HG03558 (cell line): ENCODE results near the gene PIK3IP1.

Experiments used
- ATAC-seq: cut with Tn5 transposase; IDR thresholded peaks from one replicate; pipeline ENCODE4 v1.9.1; 2021; ENCODE audit warnings: moderate number of reproducible peaks; ENCODE audit not compliant: unreplicated experiment; ENCODE audit errors: extremely low read depth

The PIK3IP1 gene

DNA sequence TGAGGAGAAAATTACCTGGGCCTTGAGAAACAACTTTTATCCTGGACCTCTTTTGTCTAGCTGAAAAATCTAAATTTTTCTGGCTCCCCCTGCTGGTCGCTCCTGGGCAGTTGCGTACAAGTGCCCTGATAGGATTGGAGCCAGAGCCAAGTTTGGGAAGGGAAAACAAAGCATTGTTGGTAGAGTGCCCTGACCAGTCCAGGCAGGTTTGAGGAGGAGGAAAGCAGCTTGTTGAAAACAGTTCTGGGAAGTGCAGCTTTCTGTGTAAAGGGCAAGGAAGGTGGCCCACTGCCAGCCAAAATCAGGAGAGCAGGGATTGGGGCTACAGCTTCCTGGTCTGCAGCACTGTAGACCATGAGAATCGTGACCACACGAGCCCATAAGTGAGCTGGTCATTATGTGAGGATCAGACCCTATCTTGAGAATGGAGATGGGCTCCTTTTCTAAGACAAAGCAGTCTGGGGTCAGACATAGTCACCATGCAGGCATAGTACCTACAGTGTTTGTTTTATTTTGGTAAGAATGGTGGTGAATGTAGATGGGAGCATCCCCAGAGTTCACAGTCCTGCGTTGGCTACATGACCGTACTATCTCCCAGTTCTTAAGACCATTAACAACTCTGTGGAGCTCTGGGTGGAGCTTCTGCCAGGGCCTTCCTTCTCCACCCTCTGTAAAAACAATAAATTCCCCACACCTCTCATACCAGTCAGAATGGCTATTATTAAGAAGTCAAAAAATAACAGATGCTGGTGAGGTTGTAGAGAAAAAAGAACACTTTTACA is 21.3 kb upstream of the PIK3IP1 start:
- no peak for ATAC-seq

DNA sequence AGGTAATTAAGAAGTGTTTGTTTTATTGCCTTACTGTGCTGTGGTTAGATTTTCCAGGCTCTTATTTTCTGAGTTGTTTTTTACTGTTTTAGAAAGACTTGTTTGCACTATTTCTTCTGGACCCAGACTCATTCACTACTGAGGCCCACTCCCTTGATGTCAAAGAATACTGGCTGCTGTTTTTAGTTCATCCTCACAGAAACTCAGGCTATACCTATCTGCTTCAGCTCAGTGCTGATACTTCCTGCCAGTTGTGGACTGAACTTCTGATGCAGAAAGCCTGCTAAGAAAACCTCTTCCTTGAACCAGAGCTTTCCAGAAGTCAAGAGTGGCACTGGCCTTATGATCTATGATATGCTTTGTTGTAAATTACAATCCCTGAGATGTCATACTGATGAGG is 15.9 kb upstream of the PIK3IP1 start:
- ATAC-seq = no peak

DNA sequence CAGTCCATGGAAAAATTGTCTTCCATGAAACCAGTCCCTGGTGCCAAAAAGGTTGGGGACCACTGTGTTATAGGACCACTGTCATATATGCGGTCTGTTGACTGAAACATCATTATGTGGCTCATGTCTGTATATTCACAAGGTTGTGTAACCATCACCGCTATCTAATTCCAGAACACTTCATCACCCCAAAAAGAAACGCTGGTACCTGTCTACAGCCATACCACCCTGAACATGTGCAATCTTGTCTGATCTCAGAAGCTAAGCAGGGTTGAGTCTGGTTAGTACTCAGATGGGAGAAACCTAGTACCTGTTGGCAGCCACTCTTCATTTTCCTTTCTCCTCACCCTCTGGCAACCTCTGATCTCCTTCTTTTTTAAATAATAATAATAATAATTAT is 12.9 kb upstream of the PIK3IP1 start:
- no peak for ATAC-seq

DNA sequence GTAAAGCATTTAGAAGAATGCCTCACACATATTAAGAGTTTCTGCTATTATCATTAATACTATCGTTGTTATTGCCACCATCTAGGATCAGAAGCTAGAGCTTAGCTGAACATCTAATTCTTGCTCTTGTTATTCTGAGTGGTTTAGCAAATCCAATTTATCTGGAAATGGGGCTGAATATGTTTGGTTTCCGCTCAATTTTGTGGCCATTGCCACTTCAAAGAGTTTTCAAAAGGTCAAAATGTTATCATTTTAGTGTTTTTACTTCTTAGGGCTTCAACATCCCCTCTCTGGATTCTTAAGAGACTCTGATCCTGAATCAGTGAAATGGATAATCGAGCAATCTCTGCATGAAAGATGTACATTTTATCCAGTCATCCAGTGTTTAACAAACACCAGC is 10.2 kb upstream of the PIK3IP1 start:
- no peak for ATAC-seq

DNA sequence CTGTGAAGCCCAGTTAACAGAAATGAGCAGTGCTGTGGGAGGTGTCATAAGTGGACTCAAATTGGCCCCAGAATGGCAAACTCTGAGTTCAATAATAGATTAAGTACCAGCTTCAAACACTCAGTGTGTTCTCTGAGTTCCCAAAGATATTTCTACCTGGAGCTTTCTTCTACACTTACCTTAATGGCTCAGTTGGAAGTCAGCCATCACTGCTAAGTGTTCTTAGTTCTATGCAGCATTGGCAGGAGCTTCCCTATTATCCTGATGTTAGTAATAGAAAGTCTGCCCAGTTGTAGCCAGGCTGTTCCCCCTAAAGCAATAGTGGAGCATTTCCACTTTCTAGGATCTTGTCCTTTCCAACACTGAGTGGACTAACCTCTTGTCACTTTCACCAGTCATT is 9.7 kb upstream of the PIK3IP1 start:
- no peak for ATAC-seq

DNA sequence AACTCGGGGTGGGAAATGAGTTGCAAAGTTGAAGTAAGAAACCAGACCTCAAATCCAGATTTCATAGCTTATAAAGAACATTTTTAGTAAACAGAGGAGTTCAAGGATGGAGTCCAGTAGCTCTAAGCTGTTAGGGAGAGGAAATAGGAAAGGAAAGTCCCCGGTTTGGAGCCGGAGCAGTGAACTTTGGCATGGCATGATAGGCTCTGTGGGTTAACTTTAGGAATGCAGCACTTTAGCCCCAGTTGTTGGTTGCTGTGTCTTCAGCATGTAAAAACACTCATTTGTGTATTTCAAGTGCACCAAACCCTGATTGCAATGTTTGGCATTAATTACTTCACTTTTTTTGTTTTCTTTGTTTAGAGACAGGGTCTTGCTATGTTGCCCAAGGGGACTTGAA is 8.6 kb upstream of the PIK3IP1 start:
- ATAC-seq = no peak

DNA sequence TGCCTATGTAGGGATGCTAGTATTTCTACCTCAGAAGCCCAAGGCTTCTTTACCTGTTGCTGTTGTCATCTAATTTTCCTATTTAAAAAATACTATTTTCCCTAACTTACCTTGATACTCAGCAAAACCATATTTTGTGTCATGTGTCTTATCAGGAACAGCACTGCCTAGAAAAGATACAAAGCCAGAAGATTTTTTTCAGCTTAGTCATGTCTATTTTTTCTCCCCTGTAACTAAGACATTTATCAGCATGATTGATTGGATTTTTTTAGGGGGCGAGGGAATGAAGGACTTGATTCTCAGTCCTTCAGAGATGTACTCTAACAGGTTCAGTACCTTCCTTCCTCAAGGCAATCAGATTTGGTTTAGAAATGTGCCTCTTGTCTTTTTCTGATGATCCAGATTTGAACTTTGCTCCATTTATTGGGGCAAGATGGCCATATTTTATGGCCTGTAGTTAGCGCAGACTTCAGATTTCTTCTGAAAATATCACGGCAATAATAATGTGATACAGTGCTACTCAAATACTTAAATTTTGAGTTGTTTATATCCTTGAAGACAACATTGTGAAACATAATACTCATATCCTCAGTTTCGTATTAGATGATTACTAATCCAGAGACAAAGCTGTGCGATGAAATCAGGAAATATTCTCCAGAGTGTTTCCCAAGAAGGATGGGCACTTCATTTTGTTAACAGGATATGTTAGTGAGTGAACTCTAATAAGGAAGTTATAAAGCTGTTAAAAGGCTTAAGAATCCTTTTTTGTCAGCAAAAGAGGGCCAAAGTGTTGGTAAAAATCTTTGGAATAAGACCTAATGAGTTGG is 3.8 kb upstream of the PIK3IP1 start:
- ATAC-seq = no peak

DNA sequence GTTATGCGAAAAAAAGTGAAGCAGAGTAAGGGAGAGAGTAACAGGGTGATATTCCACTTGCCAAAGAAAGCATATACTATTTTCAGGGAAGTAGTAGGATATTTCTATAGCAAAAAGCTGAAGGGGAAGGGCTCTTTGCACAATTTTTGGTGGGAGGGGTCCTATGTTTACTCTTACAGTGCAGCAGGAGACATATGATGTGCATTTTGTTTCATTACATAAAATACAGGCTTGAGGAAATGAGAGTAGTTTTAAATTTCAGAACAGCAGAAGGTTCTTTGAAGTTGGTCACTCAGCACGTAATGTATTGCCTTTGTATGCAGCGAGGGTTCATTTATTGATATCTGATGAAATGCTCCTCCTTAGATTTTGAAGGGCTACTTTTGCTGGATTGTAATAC is 3.1 kb upstream of the PIK3IP1 start:
- no peak for ATAC-seq

DNA sequence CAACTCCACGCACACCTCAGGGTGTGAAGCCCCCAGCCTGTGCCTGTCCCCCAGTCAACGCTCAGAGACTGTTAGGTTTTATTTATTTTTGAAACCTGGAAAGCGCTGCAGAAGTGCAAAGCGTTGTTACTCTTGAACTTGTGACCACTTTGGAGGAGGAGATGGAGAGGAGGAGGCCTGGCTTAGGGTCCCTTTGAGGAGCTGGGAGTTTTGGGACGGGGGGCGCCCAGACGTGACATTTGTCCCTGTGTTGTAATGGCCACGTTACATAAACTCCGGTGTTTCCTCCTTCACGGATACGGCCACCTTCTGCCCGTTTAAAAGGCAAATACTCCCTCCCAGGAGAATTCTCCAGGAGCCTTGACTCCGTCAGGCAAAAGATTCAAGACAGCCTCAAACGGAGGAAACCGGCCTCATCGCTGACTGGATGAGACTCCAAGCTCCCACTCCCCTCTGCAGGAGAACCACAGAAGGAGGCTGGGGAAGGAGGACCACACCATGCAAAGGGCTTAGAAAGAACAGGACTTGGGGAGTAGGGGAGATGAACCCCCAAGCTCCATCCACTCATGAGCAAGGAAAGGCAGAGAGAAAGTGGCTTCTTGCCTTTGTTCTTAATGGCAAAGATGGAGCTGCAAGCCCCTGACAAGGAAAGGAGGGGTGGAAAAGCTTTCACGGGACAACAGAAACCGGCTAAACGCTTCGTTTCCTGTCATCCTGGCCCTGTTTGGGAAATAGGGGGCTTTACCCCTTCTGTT is 630 bp downstream of the PIK3IP1 start:
- no peak for ATAC-seq

DNA sequence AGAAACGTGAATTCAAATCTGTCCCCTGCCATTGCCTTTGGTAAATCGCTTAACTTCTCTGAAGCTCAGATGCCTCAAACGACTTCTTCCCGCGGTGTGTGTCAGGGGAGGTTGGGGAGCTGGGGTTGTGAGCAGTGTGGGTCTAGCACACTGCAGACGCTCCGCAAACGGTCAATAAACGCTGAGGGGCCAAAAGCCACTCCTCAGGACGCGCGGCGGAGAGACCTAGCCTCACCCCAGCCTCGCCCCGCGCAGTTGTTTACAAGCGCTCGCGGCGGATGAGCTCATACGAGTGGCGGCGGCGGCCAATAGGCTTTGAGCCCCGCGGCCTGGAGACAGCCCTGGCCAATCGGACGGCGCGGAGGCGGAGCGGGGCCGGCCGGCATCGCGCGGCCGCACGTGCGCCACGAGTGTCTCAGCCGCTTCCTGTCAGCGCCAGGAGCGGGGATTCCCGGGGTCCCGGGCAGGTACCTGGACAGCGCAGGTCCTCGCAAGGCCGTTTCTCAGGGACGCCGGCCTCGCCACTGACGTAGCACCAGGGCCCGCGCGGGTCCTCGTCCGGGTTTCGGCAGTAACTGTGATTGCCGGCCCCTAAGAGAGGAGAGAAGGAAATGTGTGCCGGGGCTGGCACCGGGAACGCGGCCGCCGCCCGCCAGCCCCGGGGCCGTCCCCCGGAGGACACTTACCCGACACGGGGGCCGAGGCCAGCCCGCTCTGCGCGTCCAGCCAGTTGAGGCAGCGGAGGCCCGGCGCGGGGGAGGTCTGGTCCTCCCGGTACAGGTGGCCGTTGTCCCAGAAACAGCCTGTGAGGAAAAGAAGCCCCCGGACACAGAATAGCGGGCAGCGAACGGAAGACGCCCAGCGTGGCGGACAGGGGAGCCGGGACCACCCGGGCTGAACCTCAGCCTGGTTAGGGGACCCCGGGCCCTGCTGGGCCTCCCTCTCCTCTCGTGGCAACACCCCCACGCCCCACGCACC is 1.5 kb downstream of the PIK3IP1 start:
- ATAC-seq = no peak

DNA sequence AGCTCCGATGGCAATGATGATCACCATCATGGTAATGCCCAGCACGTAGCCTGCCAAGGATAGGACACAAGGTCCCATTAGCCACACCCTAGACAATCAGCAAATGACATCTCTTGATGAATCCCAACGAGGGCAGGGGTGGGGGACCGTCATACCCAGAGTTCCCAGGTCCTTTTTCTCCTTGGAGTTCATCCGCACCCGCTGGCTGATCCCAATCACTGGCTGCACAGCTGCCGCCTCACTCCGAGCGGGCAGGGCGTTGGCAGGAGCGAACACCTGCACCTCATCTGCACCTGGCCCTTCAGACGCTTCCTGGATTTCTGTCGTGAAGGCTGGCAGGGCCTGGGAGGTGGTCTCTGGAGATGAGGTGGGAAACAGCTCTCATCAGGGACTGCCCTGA is 2.9 kb downstream of the PIK3IP1 start:
- no peak for ATAC-seq

DNA sequence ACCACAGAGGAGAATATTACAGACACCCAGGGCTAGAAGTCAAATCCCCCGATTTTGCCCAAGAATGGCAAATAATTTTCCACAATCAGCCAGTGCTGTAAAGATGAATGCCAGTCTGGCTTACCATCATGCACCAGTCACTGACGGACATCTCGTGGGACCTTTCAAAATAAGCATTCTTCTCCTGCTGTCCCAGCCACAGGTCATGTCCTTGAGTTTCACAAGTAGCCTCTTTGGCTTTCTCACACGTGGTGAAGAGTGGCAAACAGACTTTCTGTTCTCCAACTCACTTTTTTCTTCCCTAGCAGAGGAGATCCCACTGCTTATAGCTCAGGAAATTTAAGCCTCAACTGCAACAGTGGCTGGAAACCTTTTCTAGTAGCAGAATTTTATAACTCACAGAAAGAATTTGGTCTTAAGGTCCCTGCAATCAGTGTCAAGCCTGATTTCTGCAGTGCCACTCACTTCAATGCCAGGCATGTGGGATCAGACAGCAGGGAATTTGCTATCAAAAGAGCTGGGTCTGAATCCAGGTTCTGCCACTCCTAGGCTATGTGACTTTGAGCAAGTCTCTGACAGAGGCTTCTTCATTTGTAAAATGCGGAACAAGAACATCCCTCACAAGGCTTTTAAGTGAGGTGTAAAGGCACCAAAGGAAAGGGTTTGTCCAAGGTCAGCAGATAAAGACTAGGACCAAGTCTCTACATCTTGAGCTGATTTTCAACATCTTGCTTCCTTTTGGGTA is 3.6 kb downstream of the PIK3IP1 start:
- no peak for ATAC-seq

DNA sequence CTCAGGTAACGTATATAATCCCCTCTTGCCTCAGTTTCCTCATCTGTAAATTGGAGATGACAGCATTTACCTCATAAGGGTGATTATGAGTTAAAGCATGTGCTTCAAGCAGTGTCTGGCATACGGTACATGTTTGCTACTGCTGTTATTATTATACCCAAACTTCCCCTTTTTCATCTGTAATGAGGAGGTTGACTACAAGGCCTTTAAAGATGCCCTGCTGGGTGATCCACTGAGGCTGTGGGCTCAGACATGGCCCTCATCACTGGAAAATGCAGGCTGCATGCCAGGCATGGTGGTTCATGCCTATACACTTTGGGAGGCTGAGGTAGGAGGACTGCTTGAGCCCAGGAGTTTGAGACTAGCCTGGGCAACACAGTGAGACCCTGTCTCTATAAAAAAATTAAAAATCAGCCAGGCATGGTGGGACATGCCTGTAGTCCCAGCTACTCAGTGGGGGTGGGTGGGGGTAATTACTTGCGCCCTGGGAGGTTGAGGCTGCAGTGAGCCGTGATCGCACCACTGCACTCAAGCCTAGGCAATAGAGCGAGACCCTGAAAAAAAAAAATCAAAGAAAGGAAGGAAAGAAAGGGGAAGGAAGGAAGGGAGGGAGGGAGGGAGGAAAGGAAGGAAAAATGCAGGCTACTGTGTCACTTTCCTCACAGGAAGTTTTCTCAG is 4.3 kb downstream of the PIK3IP1 start:
- ATAC-seq = no peak

DNA sequence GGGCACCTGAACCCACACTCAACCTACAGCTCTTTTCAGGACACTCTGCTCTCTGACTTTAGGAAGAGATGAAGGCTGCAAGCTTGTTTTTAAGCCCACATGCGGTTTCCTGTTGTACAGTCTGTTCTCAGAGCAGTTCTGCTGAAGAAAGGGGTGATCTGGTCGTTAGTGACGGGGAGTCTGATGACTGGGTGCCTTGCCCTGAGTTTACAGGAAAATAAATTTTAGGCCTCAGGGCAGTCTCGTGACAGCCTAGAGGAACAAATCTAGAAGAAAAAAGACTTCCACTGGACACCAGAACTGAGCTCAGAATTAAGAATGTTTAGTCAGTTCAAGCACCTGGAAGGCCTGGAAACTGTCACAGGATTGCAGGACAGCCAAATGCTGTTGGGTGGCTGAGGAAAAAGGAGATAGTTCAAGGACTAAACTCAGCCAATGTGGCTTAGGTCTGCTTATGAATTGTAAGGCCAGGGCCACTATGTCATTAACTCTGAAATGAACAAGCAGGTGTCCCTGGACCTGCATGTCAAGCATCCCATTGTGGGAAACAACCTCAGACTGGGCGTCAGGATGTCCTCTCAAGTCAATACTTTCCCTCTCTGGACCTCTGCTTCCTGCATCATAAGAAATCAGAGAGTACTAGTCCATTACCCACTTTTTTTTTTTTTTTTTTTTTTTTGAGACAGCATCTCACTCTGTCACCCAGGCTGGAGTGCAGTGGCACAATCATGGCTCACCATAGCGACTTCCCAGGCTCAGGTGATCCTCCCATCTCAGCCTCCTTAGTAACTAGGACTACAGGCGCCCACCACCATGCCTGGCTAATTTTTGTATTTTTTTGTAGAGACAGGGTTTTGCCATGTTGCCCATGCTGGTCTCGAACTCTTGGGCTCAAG is 5.7 kb downstream of the PIK3IP1 start:
- ATAC-seq = no peak

DNA sequence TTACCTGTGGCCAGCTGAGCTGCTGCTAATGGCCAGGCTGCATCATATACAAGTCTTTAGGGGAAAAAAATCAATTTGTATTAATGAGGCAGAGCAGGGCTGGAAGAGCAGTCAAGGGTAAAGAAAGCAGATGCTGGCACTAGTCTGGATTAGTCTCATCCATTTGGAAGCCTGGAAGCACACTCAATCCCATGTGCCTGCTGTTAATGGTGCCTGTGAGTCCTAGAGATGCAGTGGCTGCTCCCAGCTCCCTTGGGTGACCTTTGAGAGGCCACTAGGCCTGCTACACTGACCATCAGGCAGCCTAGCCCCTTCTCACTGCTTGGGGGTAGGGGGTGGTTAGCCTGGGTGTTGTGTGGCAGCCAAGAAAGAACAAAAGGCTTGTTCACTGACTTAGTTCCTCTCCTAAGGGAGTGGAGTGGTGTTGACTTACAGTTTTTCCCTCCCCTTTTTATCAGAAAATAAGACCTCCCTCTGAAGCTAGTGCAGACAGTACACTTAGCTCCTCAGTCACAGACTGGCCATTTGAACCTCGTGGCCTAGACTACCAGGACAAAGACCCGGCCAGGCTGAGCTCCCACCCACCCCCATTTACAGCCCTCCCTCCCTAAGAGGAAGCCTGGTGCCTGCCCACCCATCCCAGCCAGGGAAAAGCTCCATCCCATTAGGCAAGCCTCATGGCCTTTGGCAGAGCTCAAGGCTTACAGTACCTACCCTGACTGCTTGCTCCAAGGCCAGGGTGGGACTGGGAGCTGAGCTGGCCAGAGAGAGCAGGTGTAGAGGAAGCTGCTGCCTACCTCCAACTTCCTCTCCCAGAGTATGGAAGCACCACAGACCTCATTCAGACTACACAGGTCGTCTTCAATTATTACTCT is 7.8 kb downstream of the PIK3IP1 start:
- ATAC-seq = no peak

DNA sequence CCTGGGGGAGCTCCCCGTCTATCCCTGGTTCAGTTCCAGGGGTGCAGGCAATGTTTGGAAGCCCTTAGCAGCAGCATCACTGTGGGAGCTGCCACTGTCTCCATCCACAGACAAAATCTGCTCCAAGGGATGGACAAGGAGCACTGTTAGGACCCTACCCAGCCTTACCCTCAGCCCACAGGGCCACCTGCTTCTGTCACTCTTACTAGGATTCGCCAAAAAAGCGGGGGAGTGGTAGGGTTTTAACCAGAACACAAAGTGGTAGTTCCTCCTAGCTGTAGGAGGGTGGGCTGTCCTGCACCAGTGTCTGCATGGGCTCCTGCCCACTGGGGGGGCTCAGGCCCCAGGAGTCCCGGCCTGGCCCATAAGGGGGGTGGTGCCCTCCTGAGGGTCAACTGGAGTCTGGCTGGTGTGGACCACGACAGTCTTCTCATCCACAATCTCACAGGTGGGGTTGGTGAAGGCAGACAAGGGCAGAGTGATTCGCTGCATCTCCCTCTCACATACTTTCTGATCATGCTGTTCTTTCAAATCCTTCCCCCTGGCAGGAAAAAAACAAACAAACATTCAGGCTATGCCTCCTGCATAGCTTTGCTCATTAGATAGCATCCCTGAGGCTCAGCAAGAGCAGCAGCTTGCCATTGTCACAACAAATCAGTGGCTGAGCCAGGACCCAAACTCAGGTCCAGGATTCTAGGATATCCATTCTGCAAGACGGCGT is 9.4 kb downstream of the PIK3IP1 start:
- ATAC-seq = no peak
